Sigmoid colon (tissue), 7 donors: ENCODE results near the gene INTS3. TPM values are rescaled to one million over a fixed set of nuclear protein-coding genes. Genes with fewer than 3 reads are reported as not detected.

ENCODE experiments used
- DNase-seq: peaks from one replicate; pipeline ENCODE4 v3.0.0-alpha.2; 2019
- H3K27ac ChIP-seq, 4 donors: fragments of 200-600 bp; sonication (generic); one replicate each; pipeline ENCODE4 v1.5.1; 2016 to 2019; ENCODE audit warnings: mild to moderate bottlenecking in 1 of 4
- H3K27me3 ChIP-seq, 3 donors: fragments of 200-600 bp; sonication (generic); one replicate each; pipeline ENCODE4 v1.5.1; 2019; ENCODE audit warnings: mild to moderate bottlenecking in 1 of 3
- H3K36me3 ChIP-seq, 4 donors: fragments of 200-600 bp; sonication (generic); one replicate each; pipeline ENCODE4 v1.5.1; 2016 to 2019
- H3K4me1 ChIP-seq, 4 donors: fragments of 200-600 bp; sonication (generic); one replicate each; pipeline ENCODE4 v1.5.1; 2017 to 2019
- H3K4me3 ChIP-seq, 4 donors: fragments of 200-600 bp; sonication (generic); one replicate each; pipeline ENCODE4 v1.5.1; 2017 to 2019; ENCODE audit warnings: mild to moderate bottlenecking in 2 of 4, moderate library complexity in 1 of 4
- H3K9me3 ChIP-seq, 4 donors: fragments of 200-600 bp in 3 of 4; sonication (generic) in 3 of 4; one replicate each; pipeline versions ENCODE4 v1.5.1 to v1.6.1; 2013 to 2019
- EP300 ChIP-seq, 4 donors: sonication (generic); formaldehyde crosslinking; IDR thresholded peaks; one replicate each; pipeline ENCODE4 v1.6.1; 2017; ENCODE audit warnings: antibody characterized with exemption in 4 of 4
- POLR2A ChIP-seq, 2 donors: fragments of 450-650 bp; IDR thresholded peaks; one replicate each; pipeline ENCODE4 v1.6.1; 2016; ENCODE audit warnings: antibody characterized with exemption in 2 of 2, mild to moderate bottlenecking in 2 of 2, moderate library complexity in 2 of 2
- POLR2AphosphoS5 ChIP-seq, 4 donors: sonication (generic); formaldehyde crosslinking; IDR thresholded peaks; one replicate each; pipeline ENCODE4 v1.6.1; 2017; ENCODE audit warnings: antibody characterized with exemption in 4 of 4
- WGBS, 2 donors: extraction: QIAGEN DNeasy Blood & Tissue Kit; methylation state at CpG; one replicate each; pipeline ENCODE4 v1.1.7; 2013; 5-methylcytosine and 5-hydroxymethylcytosine counted together
- intact Hi-C: fragments of 100-400 bp; cut with DNase I; formaldehyde crosslinking; loops from one replicate; pipeline ENCODE4 v1.15.1; 2023
- polyA plus RNA-seq, 3 donors: library from polyadenylated mRNA; stranded (reverse); fragments of 200-250 nt; gene quantifications; one replicate each; pipeline ENCODE4 v1.2.3, GENCODE V29; 2013
- total RNA-seq, 4 donors: library from RNA; depleted of rRNA; stranded (reverse); fragments of >200 nt; gene quantifications; one replicate each; pipeline ENCODE4 v1.1.0, GENCODE V29; 2016
- TF ChIP-seq, protein P1 (sequence below), 4 experiments: fragments of 450-650 bp in 3 of 4; fragments of 200-600 bp in 1 of 4; IDR thresholded peaks; one replicate each; pipeline ENCODE4 v1.5.1; 2016 to 2019; ENCODE audit warnings: antibody characterized with exemption in 4 of 4, mild to moderate bottlenecking in 3 of 4, moderate library complexity in 2 of 4
- donor health status: healthy with polysubstance abuse.
- donor health status: Bipolar disorder and iron deficiency.
- donor health status: healthy.

The INTS3 gene
- total and polyA plus RNA-seq, 7 donors, result 5.4 to 53.7 (median 31.4) TPM

DNA sequence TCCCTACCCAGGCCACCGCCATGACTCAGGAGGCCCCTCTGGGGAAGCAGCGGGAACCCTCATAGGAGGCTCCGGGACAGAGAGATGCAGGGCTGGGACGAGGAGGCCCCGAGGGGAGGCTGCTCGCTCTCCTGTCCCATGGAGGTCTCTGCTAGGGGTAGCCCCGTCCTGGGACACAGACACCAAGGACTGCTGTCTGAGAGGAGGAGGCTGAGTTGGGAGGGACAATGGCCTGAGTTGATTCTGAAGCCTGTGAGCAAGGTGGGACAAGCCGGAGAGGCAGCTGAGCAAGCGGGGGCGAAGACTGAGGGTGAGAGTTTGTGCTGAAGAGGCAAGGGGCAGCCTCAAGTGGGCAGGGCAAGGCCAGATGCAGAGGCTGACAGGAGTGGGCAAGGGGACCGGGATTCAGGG, 64.8 kb downstream of the INTS3 start:
- no peaks in the 10 kb centered on the region for H3K9me3 ChIP-seq
- DNase-seq, result peak; percentile 63
- peaks cover 0 to 3% (median 0%) of the 10 kb centered on the region in 3 donors for H3K27me3 ChIP-seq
- intact Hi-C loops, result loop anchor here (2.0 kb wide), 1 partner anchor 130 kb away; the partner anchor contains the start of gene GATAD2B
- no peak overlapping the region for H3K27ac ChIP-seq
- no peaks in the 10 kb centered on the region for H3K36me3 ChIP-seq
- H3K4me1 ChIP-seq, result peaks cover 0 to 35% (median 26%) of the 10 kb centered on the region in 4 donors
- TF ChIP-seq POLR2AphosphoS5 (IDR thresholded peaks at IDR 0.05), result no peak
- no peak for TF ChIP-seq EP300 (IDR thresholded peaks at IDR 0.05)
- TF ChIP-seq, protein P1, sequence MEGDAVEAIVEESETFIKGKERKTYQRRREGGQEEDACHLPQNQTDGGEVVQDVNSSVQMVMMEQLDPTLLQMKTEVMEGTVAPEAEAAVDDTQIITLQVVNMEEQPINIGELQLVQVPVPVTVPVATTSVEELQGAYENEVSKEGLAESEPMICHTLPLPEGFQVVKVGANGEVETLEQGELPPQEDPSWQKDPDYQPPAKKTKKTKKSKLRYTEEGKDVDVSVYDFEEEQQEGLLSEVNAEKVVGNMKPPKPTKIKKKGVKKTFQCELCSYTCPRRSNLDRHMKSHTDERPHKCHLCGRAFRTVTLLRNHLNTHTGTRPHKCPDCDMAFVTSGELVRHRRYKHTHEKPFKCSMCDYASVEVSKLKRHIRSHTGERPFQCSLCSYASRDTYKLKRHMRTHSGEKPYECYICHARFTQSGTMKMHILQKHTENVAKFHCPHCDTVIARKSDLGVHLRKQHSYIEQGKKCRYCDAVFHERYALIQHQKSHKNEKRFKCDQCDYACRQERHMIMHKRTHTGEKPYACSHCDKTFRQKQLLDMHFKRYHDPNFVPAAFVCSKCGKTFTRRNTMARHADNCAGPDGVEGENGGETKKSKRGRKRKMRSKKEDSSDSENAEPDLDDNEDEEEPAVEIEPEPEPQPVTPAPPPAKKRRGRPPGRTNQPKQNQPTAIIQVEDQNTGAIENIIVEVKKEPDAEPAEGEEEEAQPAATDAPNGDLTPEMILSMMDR (IDR thresholded peaks at IDR 0.05), result no peak
- TF ChIP-seq POLR2A (IDR thresholded peaks at IDR 0.05), result no peak
- no peak overlapping the region for H3K4me3 ChIP-seq
- 94 to 96% methylated on average over 11 of the region's 11 CpGs for WGBS, 2 donors

DNA sequence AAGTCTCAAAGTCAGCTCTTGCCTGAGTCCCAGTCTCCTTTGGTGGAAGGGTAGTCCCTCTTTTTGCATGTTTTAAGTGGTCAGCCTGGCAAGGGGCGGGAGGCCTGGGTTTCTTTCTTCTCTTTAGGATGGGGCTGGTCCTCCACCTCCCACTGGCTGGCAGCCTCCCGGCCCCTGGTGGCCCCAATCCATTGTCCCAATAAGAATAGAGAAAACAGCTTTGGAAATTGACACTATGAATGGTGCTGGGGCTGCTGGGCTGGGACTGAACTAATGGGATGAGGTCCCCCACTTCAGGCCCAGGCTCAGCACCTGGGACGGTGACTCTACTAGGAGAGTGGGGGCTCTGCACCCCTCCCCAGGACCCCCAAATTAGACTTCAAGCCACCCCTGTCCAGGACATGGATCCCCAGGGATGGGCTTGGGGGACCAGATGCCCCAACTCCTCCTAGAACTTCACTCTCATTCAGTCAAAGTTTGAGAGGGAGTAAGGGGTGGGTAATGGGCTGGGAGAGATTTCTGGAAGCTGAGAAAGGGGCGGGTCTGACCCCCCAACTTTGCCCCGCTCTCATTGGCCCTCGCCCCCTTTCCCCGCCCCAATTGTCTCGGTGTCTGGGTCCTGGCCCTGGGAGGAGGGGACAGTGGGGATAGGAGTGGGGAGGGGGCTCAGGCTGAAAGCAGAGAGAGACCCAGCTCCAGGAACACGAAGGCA, 65.6 kb downstream of the INTS3 start:
- H3K27ac ChIP-seq, result no peak overlapping the region
- WGBS, 2 donors, result 69 to 84% methylated on average over 9 of the region's 9 CpGs
- H3K36me3 ChIP-seq, result no peaks in the 10 kb centered on the region
- intact Hi-C loops, result loop anchor here (2.0 kb wide), 1 partner anchor 129 kb away; the partner anchor contains the start of gene GATAD2B
- H3K9me3 ChIP-seq, result no peaks in the 10 kb centered on the region
- no peak overlapping the region for H3K4me3 ChIP-seq
- H3K27me3 ChIP-seq, result peaks cover 0 to 3% (median 0%) of the 10 kb centered on the region in 3 donors
- DNase-seq, result peak; percentile 61
- TF ChIP-seq EP300 (IDR thresholded peaks at IDR 0.05) (no peak), POLR2AphosphoS5 (IDR thresholded peaks at IDR 0.05) (no peak), POLR2A (IDR thresholded peaks at IDR 0.05) (no peak)
- TF ChIP-seq, protein P1 (IDR thresholded peaks at IDR 0.05), result no peak
- peaks cover 0 to 35% (median 26%) of the 10 kb centered on the region in 4 donors for H3K4me1 ChIP-seq

DNA sequence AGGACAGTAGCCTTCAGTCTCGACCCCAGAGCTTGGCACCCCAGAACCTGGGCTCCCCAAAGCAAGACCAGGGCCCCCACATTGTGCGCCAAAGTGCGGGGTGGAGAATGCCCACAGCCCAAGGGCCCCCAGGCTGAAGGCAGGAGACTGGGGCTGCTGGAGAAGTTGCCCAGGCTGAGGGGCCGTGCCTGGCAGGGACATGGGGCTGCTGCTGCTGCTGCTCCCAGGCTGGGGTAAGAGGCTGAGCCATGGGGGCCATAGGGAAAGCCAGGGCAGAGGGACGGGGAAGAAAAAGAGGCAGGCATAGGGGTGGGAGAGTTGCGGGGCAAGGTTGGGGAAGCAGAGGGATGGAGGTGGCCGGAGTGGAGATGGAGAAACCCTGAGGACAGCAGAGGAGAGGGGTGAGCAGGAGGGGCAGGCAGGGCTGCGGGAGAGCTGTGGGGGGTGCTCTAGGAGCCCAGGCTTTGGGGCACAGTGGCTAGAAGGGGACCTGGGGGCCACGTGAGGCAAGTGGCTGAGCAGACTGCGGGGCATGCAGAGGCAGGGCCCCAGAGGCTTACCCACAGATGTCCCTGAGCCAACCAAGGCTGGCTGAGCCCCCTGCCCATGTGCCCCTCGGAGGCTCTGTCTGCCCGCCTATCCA, 66.2 kb downstream of the INTS3 start:
- intact Hi-C loops, result loop anchor here (2.0 kb wide), 1 partner anchor 129 kb away; the partner anchor contains the start of gene GATAD2B
- H3K9me3 ChIP-seq, result no peaks in the 10 kb centered on the region
- TF ChIP-seq, protein P1 (IDR thresholded peaks at IDR 0.05), result no peak
- TF ChIP-seq POLR2AphosphoS5 (IDR thresholded peaks at IDR 0.05) (no peak), POLR2A (IDR thresholded peaks at IDR 0.05) (no peak), EP300 (IDR thresholded peaks at IDR 0.05) (no peak)
- no peak overlapping the region for H3K4me3 ChIP-seq
- H3K27ac ChIP-seq, result no peak overlapping the region
- no peaks in the 10 kb centered on the region for H3K36me3 ChIP-seq
- 80 to 90% methylated on average over 12 of the region's 12 CpGs for WGBS, 2 donors
- DNase-seq, result peak; percentile 59
- H3K27me3 ChIP-seq, result peaks cover 0 to 3% (median 0%) of the 10 kb centered on the region in 3 donors
- peaks cover 0 to 33% (median 21%) of the 10 kb centered on the region in 4 donors for H3K4me1 ChIP-seq

DNA sequence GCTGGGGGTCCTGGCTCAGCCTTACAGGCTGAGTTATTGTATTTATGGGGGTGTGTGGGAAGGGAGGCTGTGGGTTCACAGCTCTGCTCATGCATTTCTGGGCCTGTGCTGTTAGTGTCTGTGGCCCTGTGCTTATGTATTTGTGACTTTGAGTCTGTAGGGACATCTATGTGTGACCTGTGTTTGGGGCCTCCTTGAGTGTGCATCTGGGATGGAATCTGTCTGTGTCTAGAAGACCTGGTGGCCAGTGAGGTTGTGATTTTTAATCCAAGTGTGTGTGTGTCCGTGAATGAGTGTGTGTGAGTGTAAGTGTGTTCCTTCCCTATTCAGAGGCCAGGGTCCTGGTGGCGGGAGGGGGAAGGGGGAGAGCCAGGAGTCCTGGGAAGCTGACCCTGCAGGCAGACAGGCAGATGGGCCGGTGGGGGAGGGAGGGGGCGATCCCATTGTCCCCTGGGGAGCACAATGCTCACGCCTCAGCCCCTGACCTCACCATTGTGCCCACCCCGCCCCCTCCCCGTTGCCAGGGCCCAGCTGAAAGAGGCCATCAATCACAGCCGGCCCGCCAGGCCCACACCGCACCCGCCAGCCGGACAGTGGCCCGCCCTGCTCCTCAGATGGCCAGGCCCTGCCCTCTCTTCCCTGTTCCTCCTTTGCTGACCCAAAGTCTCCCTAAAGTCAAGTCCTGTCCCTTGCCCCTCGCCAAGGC, 66.9 kb downstream of the INTS3 start:
- H3K36me3 ChIP-seq, result no peaks in the 10 kb centered on the region
- H3K4me1 ChIP-seq, result peaks cover 0 to 26% (median 14%) of the 10 kb centered on the region in 4 donors
- no peaks in the 10 kb centered on the region for H3K9me3 ChIP-seq
- H3K27ac ChIP-seq, result no peak overlapping the region
- peaks cover 0 to 3% (median 0%) of the 10 kb centered on the region in 3 donors for H3K27me3 ChIP-seq
- intact Hi-C loops, result no loop called here
- H3K4me3 ChIP-seq, result no peak overlapping the region
- TF ChIP-seq, protein P1 (IDR thresholded peaks at IDR 0.05), result no peak
- TF ChIP-seq EP300 (IDR thresholded peaks at IDR 0.05), result no peak
- WGBS, 2 donors, result 65 to 77% methylated on average over 14 of the region's 14 CpGs
- DNase-seq, result peak; percentile 69
